H1 (cell line): ENCODE measurements around the gene HELQ. TPM values are rescaled to one million over a fixed set of nuclear protein-coding genes. Genes with fewer than 3 reads are reported as not detected.

ENCODE experiments used
- CTCF ChIA-PET: fragments of 300-600 bp; sonication (Branson Sonifier 250); formaldehyde crosslinking; loops from one replicate; lab custom pipeline; 2021; ENCODE audit not compliant: partially characterized antibody; lab: Charles Lee
- POLR2A ChIA-PET: fragments of 300-600 bp; sonication (Branson Sonifier 250); formaldehyde crosslinking; loops from one replicate; lab custom pipeline; 2021; ENCODE audit warnings: inconsistent platforms; ENCODE audit not compliant: partially characterized antibody; lab: Charles Lee
- DNase-seq, 2 experiments: peaks; one replicate each; pipeline versions ENCODE4 v3.0.0 to v3.0.0-alpha.2; 2010 to 2022; ENCODE audit warnings: low spot score in 2 of 2, low read depth in 1 of 2, mixed read lengths in 1 of 2
- FAIRE-seq: peaks from 2 replicates; lab custom pipeline; 2011; peaks lifted over from hg19 to GRCh38; lab: Jason Lieb, UNC
- H2AFZ ChIP-seq: 2 replicates; pipeline ENCODE4 v1.8.1; 2012; ENCODE audit warnings: low read length, inconsistent platforms
- H2AK5ac ChIP-seq: 2 replicates; pipeline ENCODE4 v1.6.1; 2013; ENCODE audit warnings: low read depth, low read length
- H2BK120ac ChIP-seq: replicated peaks from 2 replicates; pipeline ENCODE3; 2013; ENCODE audit warnings: low read depth, low read length, inconsistent platforms
- H2BK12ac ChIP-seq: 2 replicates; pipeline ENCODE4 v1.6.1; 2013; ENCODE audit warnings: low read depth, low read length
- H2BK15ac ChIP-seq: 2 replicates; pipeline ENCODE4 v1.6.1; 2013; ENCODE audit warnings: low read length
- H2BK20ac ChIP-seq: 2 replicates; pipeline ENCODE4 v1.6.1; 2013; ENCODE audit warnings: low read length
- H2BK5ac ChIP-seq: 2 replicates; pipeline ENCODE4 v1.6.1; 2013; ENCODE audit warnings: low read depth, low read length
- H3K14ac ChIP-seq: 2 replicates; pipeline ENCODE4 v1.6.1; 2013; ENCODE audit warnings: inconsistent platforms; ENCODE audit not compliant: insufficient read length
- H3K18ac ChIP-seq: 2 replicates; pipeline ENCODE4 v1.6.1; 2013; ENCODE audit warnings: low read length; ENCODE audit errors: extremely low read depth
- H3K23ac ChIP-seq: 2 replicates; pipeline ENCODE4 v1.6.1; 2013; ENCODE audit warnings: inconsistent platforms; ENCODE audit not compliant: insufficient read length
- H3K23me2 ChIP-seq: 2 replicates; pipeline ENCODE4 v1.6.1; 2013; ENCODE audit warnings: low read depth, low read length
- H3K27ac ChIP-seq: 2 replicates; pipeline ENCODE4 v1.6.1; 2011; ENCODE audit warnings: low read depth, low read length, inconsistent platforms
- H3K27me3 ChIP-seq, 4 experiments: replicated peaks in 1 of 4; 1 replicate in 1 of 4; 2 replicates in 3 of 4; pipeline versions ENCODE4 v1.6.1 to v1.8.1; 2011 to 2013; ENCODE audit warnings: low read length in 3 of 4, mild to moderate bottlenecking in 3 of 4, inconsistent platforms in 2 of 4, mixed read lengths in 2 of 4, moderate library complexity in 1 of 4; ENCODE audit not compliant: control insufficient read depth in 3 of 4, insufficient read depth in 3 of 4; ENCODE audit errors: extremely low read depth in 1 of 4
- H3K36me3 ChIP-seq, 4 experiments: 2 replicates each; pipeline versions ENCODE4 v1.6.1 to v1.8.1; 2011 to 2013; ENCODE audit warnings: mild to moderate bottlenecking in 4 of 4, low read length in 3 of 4, moderate library complexity in 2 of 4, control low read depth in 1 of 4, inconsistent platforms in 1 of 4; ENCODE audit not compliant: insufficient read depth in 4 of 4, control insufficient read depth in 2 of 4
- H3K4ac ChIP-seq: replicated peaks from 2 replicates; pipeline ENCODE3; 2013; ENCODE audit warnings: low read length, low read depth, mixed read lengths, inconsistent platforms; ENCODE audit not compliant: insufficient read length
- H3K4me1 ChIP-seq, 4 experiments: replicated peaks in 1 of 4; 1 replicate in 1 of 4; 2 replicates in 3 of 4; pipeline versions ENCODE4 v1.6.1 to v1.8.1; 2011 to 2013; ENCODE audit warnings: low read length in 3 of 4, inconsistent platforms in 2 of 4, mixed read lengths in 1 of 4; ENCODE audit not compliant: insufficient read depth in 4 of 4, control insufficient read depth in 3 of 4
- H3K4me2 ChIP-seq, 2 experiments: 2 replicates each; pipeline versions ENCODE4 v1.6.1 to v1.8.1; 2011 to 2013; ENCODE audit warnings: low read depth in 2 of 2, low read length in 2 of 2, control low read depth in 1 of 2, inconsistent platforms in 1 of 2, mild to moderate bottlenecking in 1 of 2; ENCODE audit not compliant: insufficient read depth in 1 of 2
- H3K4me3 ChIP-seq, 4 experiments: fragments of 200-600, 300-600 bp in 1 of 4; sonication (generic), shearing (Covaris generic), sonication (Bioruptor Twin) in 1 of 4; 2 replicates each; pipeline versions ENCODE4 v1.5.1 to v1.8.1; 2011 to 2016; ENCODE audit warnings: low read length in 4 of 4, low read depth in 3 of 4, control low read depth in 2 of 4, inconsistent platforms in 2 of 4, mild to moderate bottlenecking in 2 of 4, mixed read lengths in 1 of 4, moderate library complexity in 1 of 4; ENCODE audit not compliant: insufficient read depth in 2 of 4; ENCODE audit errors: extremely low read depth in 1 of 4
- H3K56ac ChIP-seq: replicated peaks from 2 replicates; pipeline ENCODE3; 2013; ENCODE audit warnings: low read depth, mild to moderate bottlenecking, mixed read lengths, low read length, inconsistent platforms; ENCODE audit not compliant: insufficient read length
- H3K79me1 ChIP-seq: 2 replicates; pipeline ENCODE4 v1.6.1; 2013; ENCODE audit warnings: low read depth, low read length, control low read depth
- H3K79me2 ChIP-seq, 2 experiments: 2 replicates each; pipeline versions ENCODE4 v1.6.1 to v1.8.1; 2012 to 2013; ENCODE audit warnings: low read length in 2 of 2, mild to moderate bottlenecking in 2 of 2, inconsistent platforms in 1 of 2; ENCODE audit not compliant: insufficient read depth in 2 of 2, control insufficient read depth in 1 of 2
- H3K9ac ChIP-seq, 4 experiments: replicated peaks in 1 of 4; 1 replicate in 1 of 4; 2 replicates in 3 of 4; pipeline versions ENCODE4 v1.6.1 to v1.8.1; 2011 to 2013; ENCODE audit warnings: low read depth in 3 of 4, low read length in 3 of 4, control low read depth in 2 of 4, mild to moderate bottlenecking in 2 of 4, moderate library complexity in 2 of 4, inconsistent platforms in 1 of 4; ENCODE audit errors: extremely low read depth in 1 of 4
- H3K9me3 ChIP-seq, 2 experiments: 2 replicates each; pipeline versions ENCODE4 v1.6.1 to v1.8.1; 2012 to 2013; ENCODE audit warnings: mild to moderate bottlenecking in 2 of 2, moderate library complexity in 2 of 2, control low read depth in 1 of 2, inconsistent platforms in 1 of 2, low read depth in 1 of 2, low read length in 1 of 2, mixed read lengths in 1 of 2; ENCODE audit not compliant: insufficient read depth in 2 of 2
- H4K20me1 ChIP-seq, 2 experiments: replicated peaks in 1 of 2; 2 replicates each; pipeline versions ENCODE3 to v1.8.1; 2011 to 2013; ENCODE audit warnings: inconsistent platforms in 2 of 2, low read length in 2 of 2, mild to moderate bottlenecking in 1 of 2; ENCODE audit not compliant: insufficient read depth in 2 of 2, control insufficient read depth in 1 of 2
- H4K5ac ChIP-seq: 2 replicates; pipeline ENCODE4 v1.6.1; 2013; ENCODE audit warnings: low read length, low read depth, mixed read lengths, inconsistent platforms; ENCODE audit not compliant: insufficient read length
- H4K8ac ChIP-seq: 2 replicates; pipeline ENCODE4 v1.8.0; 2013; ENCODE audit warnings: mild to moderate bottlenecking, moderate library complexity, low read length, inconsistent platforms; ENCODE audit not compliant: insufficient read depth; ENCODE audit errors: extremely low read depth
- H4K91ac ChIP-seq: replicated peaks from 2 replicates; pipeline ENCODE3; 2013; ENCODE audit warnings: low read length, mixed read lengths, inconsistent platforms; ENCODE audit not compliant: insufficient read length
- WGBS, 2 experiments: shearing (Covaris generic) in 1 of 2; methylation state at CpG; one replicate each; pipeline versions ENCODE4 v1.1.6 to v1.1.7; 2013 to 2015; ENCODE audit warnings: low lambda C conversion rate in 2 of 2, mixed read lengths in 2 of 2, inconsistent platforms in 1 of 2, low coverage in 1 of 2, missing lambda C conversion rate in 1 of 2; ENCODE audit not compliant: insufficient replicate concordance in 2 of 2, insufficient coverage in 1 of 2, insufficient read length in 1 of 2; ENCODE audit errors: extremely low coverage in 1 of 2, missing lambda C conversion rate in 1 of 2; 5-methylcytosine and 5-hydroxymethylcytosine counted together
- polyA plus RNA-seq, 7 experiments: library from polyadenylated mRNA; depleted of rRNA in 3 of 7; stranded (reverse) in 5 of 7; unstranded in 2 of 7; fragments of >200 nt in 5 of 7; fragments of 200-250 nt in 2 of 7; gene quantifications; 1 replicate in 5 of 7; 2 replicates in 1 of 7; 4 replicates in 1 of 7; pipeline versions ENCODE4 v1.2.1 to v1.2.3, GENCODE V29; 2011 to 2013; ENCODE audit warnings: missing spikeins in 2 of 7, mixed read lengths in 2 of 7
- total RNA-seq: library from RNA; stranded (reverse); fragmentation: NEBNext Ultra II Directional; extraction: Animal tissue kit (Norgen Biotek cat#: 25700); gene quantifications from 2 replicates; pipeline ENCODE4 v1.2.1, GENCODE V29; 2021

HELQ gene
- total and polyA plus RNA-seq, 2 of the 8 experiments (the other 6 are each of a cell fraction or from before 2014, with no cell fraction given): 4.7 to 9.0 TPM

- peak overlapping the region; percentile 85 to 99 (median 93) for H3K4me3 ChIP-seq
- no peak overlapping the region for H2BK120ac ChIP-seq
- POLR2A ChIA-PET: interaction anchor here (1.2 to 1.4 kb wide), 2 partner anchors 28 to 555 kb away, joined by 3 to 4 read pairs; no protein-coding TSS in a partner anchor
- H3K9ac ChIP-seq: peak overlapping the region; percentile 86 to 94 (median 90); a peak in 6 of 7 replicates
- no peak overlapping the region for H2AK5ac ChIP-seq
- H2BK15ac ChIP-seq: no peak overlapping the region
- no peak overlapping the region for H2BK12ac ChIP-seq
- peaks cover 0 to 32% of the 10 kb centered on the region in 2 experiments; a peak in 3 of 4 replicates for H3K79me2 ChIP-seq
- peaks cover 0 to 3% (median 0%) of the 10 kb centered on the region in 4 experiments; a peak in 2 of 7 replicates for H3K4me1 ChIP-seq
- H3K36me3 ChIP-seq: peaks cover 0 to 27% (median 3%) of the 10 kb centered on the region in 4 experiments; a peak in 4 of 8 replicates
- CTCF ChIA-PET: interaction anchor here (1.0 to 1.5 kb wide), 3 partner anchors 36 to 68 kb away, joined by 3 to 4 read pairs (median 3); no protein-coding TSS in a partner anchor
- no peak overlapping the region for H3K23ac ChIP-seq
- no peak overlapping the region for H4K8ac ChIP-seq
- no peak for FAIRE-seq
- H3K56ac ChIP-seq: no peak overlapping the region
- no peak overlapping the region for H3K18ac ChIP-seq
- no peak overlapping the region for H2BK5ac ChIP-seq
- no peaks in the 10 kb centered on the region for H3K9me3 ChIP-seq
- H3K23me2 ChIP-seq: no peaks in the 10 kb centered on the region
- H3K4ac ChIP-seq: no peak overlapping the region
- WGBS, 2 experiments: 85% methylated on average over 6 of the region's 6 CpGs; no CpG with 5 or more reads in 1 of the 2 experiments
- no peaks in the 10 kb centered on the region for H4K20me1 ChIP-seq
- DNase-seq: no peak
- H3K14ac ChIP-seq: no peak overlapping the region
- no peak overlapping the region; the same call in 1 of the 2 replicates for H2AFZ ChIP-seq
- H3K79me1 ChIP-seq: peaks cover 3% of the 10 kb centered on the region; the same call in 1 of the 2 replicates
- no peaks in the 10 kb centered on the region for H3K27me3 ChIP-seq
- no peak overlapping the region for H4K91ac ChIP-seq
- no peak overlapping the region for H4K5ac ChIP-seq
- no peak overlapping the region for H3K27ac ChIP-seq
- no peak overlapping the region for H2BK20ac ChIP-seq
- peak overlapping the region; percentile 57 to 71 for H3K4me2 ChIP-seq
Measured at GRCh38 chr4:83454686-83455085, 937 bp downstream of the HELQ start.
